ENCODE results near the gene EEFSEC.
A peak's percentile ranks its signal among the peaks of the same experiment; 100 is the strongest.

The EEFSEC gene

GRCh38 chr3:128411574-128412064 is 258.3 kb downstream of the EEFSEC start:
- Histone ChIP-seq H3K4ac (ENCODE audit: low read length) (no peak overlapping the region), H2AFZ (ENCODE audit: low read length) (no peak overlapping the region), H3K4me1 (ENCODE audit: control insufficient read depth in 2 of 2, insufficient read depth in 1 of 2, low read depth in 1 of 2, low read length in 2 of 2) (peaks cover 2 to 23% of the 10 kb centered on the region in 2 donors), H3K79me1 (ENCODE audit: low read depth, low read length) (no peaks in the 10 kb centered on the region), H2AK5ac (ENCODE audit: low read depth, low read length) (peak overlapping the region; percentile 97), H2BK5ac (ENCODE audit: low read length) (no peak overlapping the region), H3K23ac (ENCODE audit: low read depth, low read length, poor library complexity) (peak overlapping the region; percentile 94), H4K91ac (ENCODE audit: low read depth, low read length, poor library complexity) (no peak overlapping the region), H2BK15ac (ENCODE audit: low read length) (peak overlapping the region; percentile 84), H3K9ac (ENCODE audit: low read depth, low read length, poor library complexity) (no peak overlapping the region), H4K8ac (ENCODE audit: low read depth, low read length) (no peak overlapping the region), H3K14ac (ENCODE audit: low read length) (peak overlapping the region; percentile 96), H3K9me3 (replicated peaks in 1 of 2; ENCODE audit: control insufficient read depth in 2 of 2, insufficient read depth in 1 of 2, low read depth in 1 of 2, low read length in 2 of 2) (no peaks in the 10 kb centered on the region), H3K36me3 (replicated peaks in 1 of 2; ENCODE audit: control insufficient read depth in 2 of 2, insufficient read depth in 2 of 2, low read length in 2 of 2) (no peaks in the 10 kb centered on the region), H3K27me3 (ENCODE audit: control insufficient read depth in 3 of 3, insufficient read depth in 3 of 3, low read depth in 1 of 3, low read length in 3 of 3) (no peaks in the 10 kb centered on the region), H3K27ac (replicated peaks; ENCODE audit: low read length) (no peak overlapping the region), H2BK120ac (ENCODE audit: low read depth, low read length) (no peak overlapping the region), H3K4me2 (ENCODE audit: insufficient read depth, low read length, poor library complexity, severe bottlenecking) (no peak overlapping the region), H2BK12ac (ENCODE audit: low read length) (peak overlapping the region; percentile 86), H3K4me3 (ENCODE audit: low read length in 2 of 2) (no peak overlapping the region), H3K18ac (ENCODE audit: low read length) (peak overlapping the region; percentile 87)
- no CpG with 5 or more reads among the region's 18 CpGs for WGBS, 2 donors (ENCODE audit: extremely low coverage in 2 of 2, insufficient read length in 2 of 2, insufficient replicate concordance in 1 of 2)
- DNase-seq (ENCODE audit: low spot score) = no peak

GRCh38 chr3:128412180-128413002 is 259.1 kb downstream of the EEFSEC start:
- H2AK5ac ChIP-seq (ENCODE audit: low read depth, low read length) = peak overlapping the region; percentile 96
- WGBS, 2 donors (ENCODE audit: extremely low coverage in 2 of 2, insufficient read length in 2 of 2, insufficient replicate concordance in 1 of 2) = no CpG with 5 or more reads among the region's 15 CpGs
- DNase-seq (ENCODE audit: low spot score) = no peak
- peak overlapping the region; percentile 86 for H2BK12ac ChIP-seq (ENCODE audit: low read length)
- H3K79me1 ChIP-seq (ENCODE audit: low read depth, low read length) = no peaks in the 10 kb centered on the region
- no peak overlapping the region for H2BK5ac ChIP-seq (ENCODE audit: low read length)
- no peak overlapping the region for H3K4me2 ChIP-seq (ENCODE audit: insufficient read depth, low read length, poor library complexity, severe bottlenecking)
- H3K9ac ChIP-seq (ENCODE audit: low read depth, low read length, poor library complexity) = no peak overlapping the region
- H3K4me1 ChIP-seq (ENCODE audit: control insufficient read depth in 2 of 2, insufficient read depth in 1 of 2, low read depth in 1 of 2, low read length in 2 of 2) = peaks cover 2 to 25% of the 10 kb centered on the region in 2 donors
- H3K4me3 ChIP-seq (ENCODE audit: low read length in 2 of 2) = no peak overlapping the region
- no peak overlapping the region for H3K27ac ChIP-seq (replicated peaks; ENCODE audit: low read length)
- peak overlapping the region; percentile 96 for H3K14ac ChIP-seq (ENCODE audit: low read length)
- peak overlapping the region; percentile 89 for H3K18ac ChIP-seq (ENCODE audit: low read length)
- peak overlapping the region; percentile 84 for H2BK15ac ChIP-seq (ENCODE audit: low read length)
- no peak overlapping the region for H3K4ac ChIP-seq (ENCODE audit: low read length)
- H3K27me3 ChIP-seq (ENCODE audit: control insufficient read depth in 3 of 3, insufficient read depth in 3 of 3, low read depth in 1 of 3, low read length in 3 of 3) = no peaks in the 10 kb centered on the region
- no peak overlapping the region for H4K91ac ChIP-seq (ENCODE audit: low read depth, low read length, poor library complexity)
- no peaks in the 10 kb centered on the region for H3K36me3 ChIP-seq (replicated peaks in 1 of 2; ENCODE audit: control insufficient read depth in 2 of 2, insufficient read depth in 2 of 2, low read length in 2 of 2)
- peak overlapping the region; percentile 31 for H2AFZ ChIP-seq (ENCODE audit: low read length)
- H3K9me3 ChIP-seq (replicated peaks in 1 of 2; ENCODE audit: control insufficient read depth in 2 of 2, insufficient read depth in 1 of 2, low read depth in 1 of 2, low read length in 2 of 2) = no peaks in the 10 kb centered on the region
- H4K8ac ChIP-seq (ENCODE audit: low read depth, low read length) = peak overlapping the region; percentile 45
- peak overlapping the region; percentile 14 for H3K23ac ChIP-seq (ENCODE audit: low read depth, low read length, poor library complexity)
- H2BK120ac ChIP-seq (ENCODE audit: low read depth, low read length) = peak overlapping the region; percentile 21

- peak overlapping the region; percentile 81 for H2BK15ac ChIP-seq (ENCODE audit: low read length)
- no peaks in the 10 kb centered on the region for H3K36me3 ChIP-seq (replicated peaks in 1 of 2; ENCODE audit: control insufficient read depth in 2 of 2, insufficient read depth in 2 of 2, low read length in 2 of 2)
- H3K27ac ChIP-seq (replicated peaks; ENCODE audit: low read length) = no peak overlapping the region
- no peak overlapping the region for H3K4ac ChIP-seq (ENCODE audit: low read length)
- H3K4me3 ChIP-seq (ENCODE audit: low read length in 2 of 2) = no peak overlapping the region
- no peak overlapping the region for H3K14ac ChIP-seq (ENCODE audit: low read length)
- H2BK5ac ChIP-seq (ENCODE audit: low read length) = peak overlapping the region; percentile 60
- peak overlapping the region; percentile 52 for H2BK120ac ChIP-seq (ENCODE audit: low read depth, low read length)
- peak overlapping the region; percentile 31 for H2AFZ ChIP-seq (ENCODE audit: low read length)
- WGBS, 2 donors (ENCODE audit: extremely low coverage in 2 of 2, insufficient read length in 2 of 2, insufficient replicate concordance in 1 of 2) = no CpG with 5 or more reads among the region's 8 CpGs
- peak overlapping the region; percentile 45 for H4K8ac ChIP-seq (ENCODE audit: low read depth, low read length)
- peak overlapping the region; percentile 99 for H2AK5ac ChIP-seq (ENCODE audit: low read depth, low read length)
- peak overlapping the region; percentile 47 for H3K9ac ChIP-seq (ENCODE audit: low read depth, low read length, poor library complexity)
- peak overlapping the region; percentile 94 for H3K18ac ChIP-seq (ENCODE audit: low read length)
- no peaks in the 10 kb centered on the region for H3K9me3 ChIP-seq (replicated peaks in 1 of 2; ENCODE audit: control insufficient read depth in 2 of 2, insufficient read depth in 1 of 2, low read depth in 1 of 2, low read length in 2 of 2)
- H3K23ac ChIP-seq (ENCODE audit: low read depth, low read length, poor library complexity) = peak overlapping the region; percentile 86
- H4K91ac ChIP-seq (ENCODE audit: low read depth, low read length, poor library complexity) = no peak overlapping the region
- H3K79me1 ChIP-seq (ENCODE audit: low read depth, low read length) = no peaks in the 10 kb centered on the region
- H3K27me3 ChIP-seq (ENCODE audit: control insufficient read depth in 3 of 3, insufficient read depth in 3 of 3, low read depth in 1 of 3, low read length in 3 of 3) = no peaks in the 10 kb centered on the region
- no peak for DNase-seq (ENCODE audit: low spot score)
- H2BK12ac ChIP-seq (ENCODE audit: low read length) = peak overlapping the region; percentile 88
- H3K4me2 ChIP-seq (ENCODE audit: insufficient read depth, low read length, poor library complexity, severe bottlenecking) = no peak overlapping the region
- H3K4me1 ChIP-seq (ENCODE audit: control insufficient read depth in 2 of 2, insufficient read depth in 1 of 2, low read depth in 1 of 2, low read length in 2 of 2) = peaks cover 2 to 25% of the 10 kb centered on the region in 2 donors
Measured at GRCh38 chr3:128413003-128413370, 259.7 kb downstream of the EEFSEC start.

- Histone ChIP-seq H3K27me3 (ENCODE audit: control insufficient read depth in 3 of 3, insufficient read depth in 3 of 3, low read depth in 1 of 3, low read length in 3 of 3) (no peaks in the 10 kb centered on the region), H2BK15ac (ENCODE audit: low read length) (peak overlapping the region; percentile 81), H3K14ac (ENCODE audit: low read length) (no peak overlapping the region), H2BK120ac (ENCODE audit: low read depth, low read length) (peak overlapping the region; percentile 52), H3K23ac (ENCODE audit: low read depth, low read length, poor library complexity) (peak overlapping the region; percentile 86), H4K91ac (ENCODE audit: low read depth, low read length, poor library complexity) (no peak overlapping the region), H3K36me3 (replicated peaks in 1 of 2; ENCODE audit: control insufficient read depth in 2 of 2, insufficient read depth in 2 of 2, low read length in 2 of 2) (no peaks in the 10 kb centered on the region), H4K8ac (ENCODE audit: low read depth, low read length) (no peak overlapping the region), H3K4me3 (ENCODE audit: low read length in 2 of 2) (peak overlapping the region in 1 of 2 donors; percentile 35), H2AFZ (ENCODE audit: low read length) (no peak overlapping the region), H2AK5ac (ENCODE audit: low read depth, low read length) (peak overlapping the region; percentile 99), H2BK12ac (ENCODE audit: low read length) (peak overlapping the region; percentile 88), H3K27ac (replicated peaks; ENCODE audit: low read length) (no peak overlapping the region), H3K79me1 (ENCODE audit: low read depth, low read length) (peaks cover 1% of the 10 kb centered on the region), H3K4ac (ENCODE audit: low read length) (peak overlapping the region; percentile 10), H3K9ac (ENCODE audit: low read depth, low read length, poor library complexity) (peak overlapping the region; percentile 47), H2BK5ac (ENCODE audit: low read length) (peak overlapping the region; percentile 60), H3K4me2 (ENCODE audit: insufficient read depth, low read length, poor library complexity, severe bottlenecking) (no peak overlapping the region), H3K4me1 (ENCODE audit: control insufficient read depth in 2 of 2, insufficient read depth in 1 of 2, low read depth in 1 of 2, low read length in 2 of 2) (peaks cover 2 to 21% of the 10 kb centered on the region in 2 donors), H3K9me3 (replicated peaks in 1 of 2; ENCODE audit: control insufficient read depth in 2 of 2, insufficient read depth in 1 of 2, low read depth in 1 of 2, low read length in 2 of 2) (no peaks in the 10 kb centered on the region), H3K18ac (ENCODE audit: low read length) (peak overlapping the region; percentile 94)
- no peak for DNase-seq (ENCODE audit: low spot score)
- no CpG with 5 or more reads among the region's 24 CpGs for WGBS, 2 donors (ENCODE audit: extremely low coverage in 2 of 2, insufficient read length in 2 of 2, insufficient replicate concordance in 1 of 2)
Measured at GRCh38 chr3:128413413-128414205, 260.3 kb downstream of the EEFSEC start.
